ENCODE data around the gene GMIP.

- TF ChIP-seq, protein P1, sequence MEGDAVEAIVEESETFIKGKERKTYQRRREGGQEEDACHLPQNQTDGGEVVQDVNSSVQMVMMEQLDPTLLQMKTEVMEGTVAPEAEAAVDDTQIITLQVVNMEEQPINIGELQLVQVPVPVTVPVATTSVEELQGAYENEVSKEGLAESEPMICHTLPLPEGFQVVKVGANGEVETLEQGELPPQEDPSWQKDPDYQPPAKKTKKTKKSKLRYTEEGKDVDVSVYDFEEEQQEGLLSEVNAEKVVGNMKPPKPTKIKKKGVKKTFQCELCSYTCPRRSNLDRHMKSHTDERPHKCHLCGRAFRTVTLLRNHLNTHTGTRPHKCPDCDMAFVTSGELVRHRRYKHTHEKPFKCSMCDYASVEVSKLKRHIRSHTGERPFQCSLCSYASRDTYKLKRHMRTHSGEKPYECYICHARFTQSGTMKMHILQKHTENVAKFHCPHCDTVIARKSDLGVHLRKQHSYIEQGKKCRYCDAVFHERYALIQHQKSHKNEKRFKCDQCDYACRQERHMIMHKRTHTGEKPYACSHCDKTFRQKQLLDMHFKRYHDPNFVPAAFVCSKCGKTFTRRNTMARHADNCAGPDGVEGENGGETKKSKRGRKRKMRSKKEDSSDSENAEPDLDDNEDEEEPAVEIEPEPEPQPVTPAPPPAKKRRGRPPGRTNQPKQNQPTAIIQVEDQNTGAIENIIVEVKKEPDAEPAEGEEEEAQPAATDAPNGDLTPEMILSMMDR (conservative IDR thresholded peaks at IDR 0.05) = no peak
- no peak for TF ChIP-seq ZFX (IDR thresholded peaks at IDR 0.05)
Measured at GRCh38 chr19:19649155-19649554, 5.7 kb upstream of the GMIP start.
